Central memory CD8-positive, alpha-beta T cell (primary cell): ENCODE results near the gene SBSN.

Source experiments
- ATAC-seq: fragments of 150-1000 bp; cut with Tn5 transposase; replicated peaks from 2 replicates; pipeline ENCODE4 v1.10.0; 2022; ENCODE audit warnings: mild to moderate bottlenecking, moderate FRiP score, moderate number of reproducible peaks; ENCODE audit not compliant: poor library complexity, severe bottlenecking; ENCODE audit errors: extremely low read depth
- DNase-seq, 2 donors: peaks; one replicate each; pipeline ENCODE4 v3.0.0; 2021; ENCODE audit warnings: low spot score in 2 of 2
- H3K27ac Mint-ChIP-seq: one replicate; pipeline ENCODE4 v1.8.0; 2022; ENCODE audit warnings: low read depth, mild to moderate bottlenecking, moderate library complexity, mixed read lengths
- H3K27me3 Mint-ChIP-seq: one replicate; pipeline ENCODE4 v1.8.0; 2022; ENCODE audit warnings: mixed read lengths
- H3K36me3 Mint-ChIP-seq: one replicate; pipeline ENCODE4 v1.8.0; 2022; ENCODE audit warnings: mild to moderate bottlenecking, moderate library complexity, mixed read lengths; ENCODE audit not compliant: insufficient read depth
- H3K4me1 Mint-ChIP-seq: one replicate; pipeline ENCODE4 v1.8.0; 2022; ENCODE audit warnings: mixed read lengths
- H3K4me3 Mint-ChIP-seq: one replicate; pipeline ENCODE4 v1.8.0; 2022; ENCODE audit warnings: mild to moderate bottlenecking, moderate library complexity, mixed read lengths
- H3K9me3 Mint-ChIP-seq: one replicate; pipeline ENCODE4 v1.8.0; 2022; ENCODE audit warnings: mixed read lengths

SBSN gene

DNA sequence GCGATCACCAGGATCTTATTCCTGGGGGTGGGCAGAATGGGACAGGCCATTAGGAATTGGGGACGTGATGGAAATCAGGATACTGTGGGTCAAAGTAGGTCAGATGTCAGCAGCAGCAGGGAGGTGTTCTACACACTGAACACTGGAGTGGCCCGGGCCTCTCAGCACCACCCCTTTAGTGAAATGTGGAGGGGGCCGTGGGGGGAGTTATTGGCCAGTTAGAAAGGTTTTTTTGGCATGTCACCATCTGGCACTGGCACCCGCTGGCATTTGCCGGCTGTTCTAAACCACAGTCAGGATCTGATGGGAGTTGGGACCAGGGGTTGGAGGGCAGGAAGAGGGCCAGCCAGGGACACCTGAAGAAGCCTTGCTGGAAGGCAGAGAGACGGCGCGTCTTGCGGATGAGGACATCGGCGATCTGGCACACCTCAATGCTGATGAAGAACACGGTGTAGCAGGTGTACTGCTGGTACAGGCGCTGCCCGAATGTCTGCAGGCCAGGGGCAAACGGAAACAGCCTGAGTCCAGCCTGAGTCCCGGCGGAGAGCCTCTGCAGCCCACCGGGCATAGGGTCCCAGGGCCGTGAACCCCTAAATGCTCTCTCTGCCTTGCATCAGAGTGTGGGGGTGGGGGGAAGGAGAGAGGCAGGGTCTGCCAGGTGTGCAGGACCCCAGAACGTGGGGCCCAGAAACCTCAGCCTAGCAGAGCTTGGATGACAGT is 23.1 kb upstream of the SBSN start:
- H3K27ac Mint-ChIP-seq, result no peak overlapping the region
- no peaks in the 10 kb centered on the region for H3K9me3 Mint-ChIP-seq
- peaks cover 22% of the 10 kb centered on the region for H3K4me1 Mint-ChIP-seq
- no peak for ATAC-seq
- no peak for DNase-seq
- H3K36me3 Mint-ChIP-seq, result peaks cover 6% of the 10 kb centered on the region
- no peaks in the 10 kb centered on the region for H3K27me3 Mint-ChIP-seq
- H3K4me3 Mint-ChIP-seq, result no peak overlapping the region

DNA sequence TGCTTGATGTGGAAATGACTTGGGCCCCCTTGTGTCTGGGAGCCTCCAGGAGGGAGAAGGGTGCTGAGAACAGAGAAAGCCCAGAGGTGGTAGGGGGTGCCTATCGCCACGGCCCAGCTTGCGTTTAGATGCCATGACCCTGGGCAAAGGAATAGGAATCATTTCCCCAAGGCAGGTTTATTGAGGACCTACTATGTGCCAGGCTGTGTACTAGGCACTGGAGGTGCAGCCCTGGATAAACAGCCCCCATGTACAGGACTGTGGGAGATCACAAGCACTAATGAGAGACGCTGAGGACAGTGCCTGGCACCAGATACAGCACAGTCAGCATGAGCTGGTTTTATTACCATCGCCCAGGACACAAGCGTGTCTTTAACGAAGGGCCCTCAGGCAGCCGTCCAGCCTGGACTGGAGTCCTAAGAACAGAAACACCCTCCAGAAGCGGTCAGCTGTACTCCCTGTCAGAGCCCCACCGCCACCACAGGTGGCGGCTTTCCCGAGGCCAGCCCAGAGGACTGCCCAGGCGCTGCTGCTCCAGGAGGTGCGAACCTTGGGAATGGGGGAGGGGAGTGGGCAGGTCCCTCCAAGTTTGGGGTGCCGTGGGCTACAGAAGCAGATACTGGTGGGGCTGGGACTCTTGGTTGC is 21.9 kb upstream of the SBSN start:
- Mint-ChIP-seq H3K4me3 (no peak overlapping the region), H3K27ac (peak overlapping the region; percentile 26)
- no peak for ATAC-seq

DNA sequence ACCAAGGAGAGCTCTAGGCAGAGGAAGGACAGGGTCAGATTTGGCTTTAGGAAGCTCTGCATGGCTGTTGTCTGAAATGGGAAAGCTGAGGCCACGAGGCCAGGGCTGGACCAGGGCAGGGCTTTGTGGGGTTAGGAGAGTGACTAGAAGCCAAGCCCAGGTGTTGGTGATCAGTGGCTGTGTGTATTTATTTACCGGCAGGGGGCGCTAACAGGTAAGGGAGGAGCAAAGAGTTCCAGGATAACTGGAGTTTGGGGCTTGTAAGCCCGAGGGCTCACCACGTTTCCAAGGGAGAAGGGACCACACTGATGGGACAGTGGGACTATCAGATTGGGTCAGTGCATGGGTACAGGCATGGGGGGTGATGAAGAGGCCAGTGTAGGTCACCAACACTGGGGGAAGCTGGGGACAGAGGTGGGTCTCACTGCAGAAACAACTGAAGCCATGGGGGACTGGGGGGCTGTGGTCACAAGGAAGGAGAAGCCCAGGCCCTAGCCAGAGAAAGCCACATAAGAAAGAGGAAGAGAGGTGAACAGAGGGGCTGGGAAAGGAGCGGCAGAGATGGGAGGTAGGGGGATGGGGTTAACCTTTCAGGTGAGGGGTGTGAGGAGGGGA is 21.2 kb upstream of the SBSN start:
- Mint-ChIP-seq H3K27ac (peak overlapping the region; percentile 26), H3K4me1 (peaks cover 37% of the 10 kb centered on the region), H3K4me3 (no peak overlapping the region), H3K36me3 (peaks cover 8% of the 10 kb centered on the region), H3K27me3 (no peaks in the 10 kb centered on the region), H3K9me3 (no peaks in the 10 kb centered on the region)
- DNase-seq, result peak in 1 of 2 donors; percentile 28
- ATAC-seq, result no peak

More for the DNA sequence above, 21.9 kb upstream of the SBSN start:
- no peaks in the 10 kb centered on the region for H3K27me3 Mint-ChIP-seq
- H3K36me3 Mint-ChIP-seq, result peaks cover 8% of the 10 kb centered on the region
- no peak for DNase-seq
- peaks cover 30% of the 10 kb centered on the region for H3K4me1 Mint-ChIP-seq
- H3K9me3 Mint-ChIP-seq, result no peaks in the 10 kb centered on the region

DNA sequence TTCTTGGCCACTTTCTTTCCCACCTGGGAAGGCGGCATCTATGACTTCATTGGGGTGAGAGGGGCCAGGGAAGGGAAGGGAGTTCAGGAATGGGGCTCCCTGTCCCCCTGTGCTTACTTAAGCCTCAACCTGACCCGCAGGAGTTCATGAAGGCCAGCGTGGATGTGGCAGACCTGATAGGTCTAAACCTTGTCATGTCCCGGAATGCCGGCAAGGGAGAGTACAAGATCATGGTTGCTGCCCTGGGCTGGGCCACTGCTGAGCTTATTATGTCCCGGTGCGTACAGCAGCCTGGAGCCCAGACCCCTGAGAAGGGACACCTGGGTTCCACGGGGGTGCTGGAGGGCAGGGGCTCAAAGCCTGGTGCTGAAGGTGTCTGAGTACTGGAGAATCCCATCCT is 18.4 kb upstream of the SBSN start:
- Mint-ChIP-seq H3K27ac (peak overlapping the region; percentile 88), H3K4me3 (peak overlapping the region; percentile 88), H3K36me3 (peaks cover 6% of the 10 kb centered on the region), H3K27me3 (no peaks in the 10 kb centered on the region), H3K9me3 (no peaks in the 10 kb centered on the region), H3K4me1 (peaks cover 38% of the 10 kb centered on the region)
- no peak for ATAC-seq
- DNase-seq, result no peak

DNA sequence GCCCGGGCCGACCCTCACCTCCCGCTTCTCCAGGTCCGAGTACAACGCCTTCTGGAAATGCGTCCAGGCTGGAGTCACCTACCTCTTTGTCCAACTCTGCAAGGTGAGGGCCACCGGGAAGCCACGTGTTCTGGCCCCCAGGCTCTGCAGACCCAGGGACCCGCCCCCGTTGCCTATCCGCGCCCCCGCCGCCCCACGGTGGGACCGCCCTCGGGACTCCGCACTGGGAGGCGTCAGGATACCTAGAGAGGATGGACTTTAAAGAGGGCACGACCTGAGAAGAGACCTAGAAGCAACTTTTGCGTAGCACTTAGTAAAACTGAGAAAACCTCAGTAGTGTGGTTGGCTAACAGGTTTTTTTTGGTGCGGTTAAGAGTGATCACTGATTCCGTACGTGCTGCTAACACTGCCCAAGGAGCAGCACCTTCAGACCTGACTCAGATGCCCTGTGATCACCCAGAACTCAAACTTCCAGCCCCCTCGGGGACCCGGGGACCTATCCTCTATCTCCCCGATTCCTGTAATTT is 17.8 kb upstream of the SBSN start:
- Mint-ChIP-seq H3K36me3 (peaks cover 6% of the 10 kb centered on the region), H3K4me3 (peak overlapping the region; percentile 88), H3K27ac (peak overlapping the region; percentile 88), H3K9me3 (no peaks in the 10 kb centered on the region), H3K4me1 (peaks cover 38% of the 10 kb centered on the region), H3K27me3 (no peaks in the 10 kb centered on the region)
- DNase-seq (peak; percentile 30 to 36), ATAC-seq (peak; percentile 78)

DNA sequence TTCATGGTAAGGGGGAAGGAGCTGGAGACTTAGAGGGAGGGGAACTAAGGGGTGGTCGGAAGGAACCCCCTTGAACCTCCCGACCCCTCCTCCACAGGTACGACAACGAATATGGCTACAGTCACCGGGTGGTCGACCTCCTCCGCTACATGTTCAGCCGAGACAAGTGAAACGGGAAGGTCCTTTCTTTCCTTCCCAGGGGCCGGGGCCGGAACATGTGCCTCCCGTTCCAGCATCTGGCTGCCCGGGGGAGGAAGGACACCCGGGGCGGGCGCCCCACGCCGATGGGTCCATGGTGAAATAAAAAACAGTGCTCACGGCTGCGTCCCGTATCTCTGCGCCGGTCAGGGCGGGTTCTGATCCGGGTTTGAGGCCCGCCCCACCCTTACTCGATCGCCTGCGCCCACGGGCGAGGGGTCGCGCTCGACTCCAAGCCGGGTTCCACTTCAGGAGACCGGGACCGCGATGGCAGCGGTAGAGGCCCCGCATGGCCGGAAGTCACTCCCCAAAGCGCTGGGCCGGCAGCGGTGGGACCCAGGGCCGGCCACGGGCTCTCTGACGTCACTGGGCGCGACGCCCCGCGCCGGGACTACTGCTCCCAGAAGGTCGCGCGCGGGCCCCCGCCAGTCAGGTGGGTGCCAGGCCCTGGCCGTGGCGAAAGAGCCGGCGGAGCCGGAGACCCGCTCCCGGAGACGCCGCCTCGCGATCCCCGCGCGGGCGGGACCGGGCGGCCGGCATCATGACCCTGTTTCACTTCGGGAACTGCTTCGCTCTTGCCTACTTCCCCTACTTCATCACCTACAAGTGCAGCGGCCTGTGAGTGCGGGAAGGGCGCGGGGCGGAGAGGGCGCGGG is 17.1 kb upstream of the SBSN start, which contains the start of gene TMEM147:
Gene TMEM147, plus strand, starts transcription at position 626 of the 854 bp plus-strand sequence. Its CDS starts 114 bp downstream, at position 740.
- peak within 1 kb of the TSS; percentile 88 for H3K4me3 Mint-ChIP-seq
- DNase-seq (peak; percentile 50 to 60), ATAC-seq (peak; percentile 85)
- H3K4me1 Mint-ChIP-seq, result peaks cover 38% of the 10 kb centered on the region
- H3K9me3 Mint-ChIP-seq, result no peaks in the 10 kb centered on the region
- H3K27ac Mint-ChIP-seq, result peak within 1 kb of the TSS; percentile 88
- H3K27me3 Mint-ChIP-seq, result no peaks in the 10 kb centered on the region
- peaks cover 6% of the 10 kb centered on the region for H3K36me3 Mint-ChIP-seq

DNA sequence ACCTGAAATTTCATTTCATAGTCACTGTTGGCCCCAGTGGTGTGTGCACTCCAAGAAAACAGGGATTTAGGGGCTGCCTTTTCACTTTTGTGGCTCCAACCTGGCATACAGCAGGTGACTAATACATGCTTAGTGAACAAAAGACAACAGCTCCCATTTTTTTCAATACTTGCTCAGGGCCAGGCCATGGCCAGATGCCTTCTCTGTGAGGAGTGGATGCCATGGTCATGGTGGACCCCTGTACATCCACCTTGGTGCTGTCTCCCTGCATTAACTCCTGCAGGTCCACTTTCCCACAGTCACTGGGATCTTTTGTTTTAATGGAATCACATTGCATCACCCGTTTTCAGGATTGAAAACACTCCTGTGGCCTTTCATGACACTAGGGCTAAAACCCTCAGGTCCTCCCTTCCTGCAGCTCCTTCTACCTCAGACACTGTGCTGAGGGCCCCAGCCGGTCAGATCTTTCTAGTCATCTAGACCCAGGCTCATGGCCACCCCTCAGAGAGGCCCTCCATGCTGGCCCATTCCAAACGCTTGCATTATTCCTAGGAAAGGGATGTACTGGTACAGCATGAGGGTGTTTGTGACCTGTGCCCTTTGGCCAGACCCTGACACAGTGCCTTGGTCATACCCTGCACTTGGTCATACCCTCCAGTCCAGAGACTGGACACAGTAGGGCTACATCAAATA is 16.1 kb upstream of the SBSN start:
- Mint-ChIP-seq H3K27ac (peak overlapping the region; percentile 88), H3K36me3 (peaks cover 4% of the 10 kb centered on the region), H3K9me3 (no peaks in the 10 kb centered on the region), H3K4me3 (peak overlapping the region; percentile 88), H3K4me1 (peaks cover 36% of the 10 kb centered on the region), H3K27me3 (no peaks in the 10 kb centered on the region)
- DNase-seq (no peak), ATAC-seq (no peak)

DNA sequence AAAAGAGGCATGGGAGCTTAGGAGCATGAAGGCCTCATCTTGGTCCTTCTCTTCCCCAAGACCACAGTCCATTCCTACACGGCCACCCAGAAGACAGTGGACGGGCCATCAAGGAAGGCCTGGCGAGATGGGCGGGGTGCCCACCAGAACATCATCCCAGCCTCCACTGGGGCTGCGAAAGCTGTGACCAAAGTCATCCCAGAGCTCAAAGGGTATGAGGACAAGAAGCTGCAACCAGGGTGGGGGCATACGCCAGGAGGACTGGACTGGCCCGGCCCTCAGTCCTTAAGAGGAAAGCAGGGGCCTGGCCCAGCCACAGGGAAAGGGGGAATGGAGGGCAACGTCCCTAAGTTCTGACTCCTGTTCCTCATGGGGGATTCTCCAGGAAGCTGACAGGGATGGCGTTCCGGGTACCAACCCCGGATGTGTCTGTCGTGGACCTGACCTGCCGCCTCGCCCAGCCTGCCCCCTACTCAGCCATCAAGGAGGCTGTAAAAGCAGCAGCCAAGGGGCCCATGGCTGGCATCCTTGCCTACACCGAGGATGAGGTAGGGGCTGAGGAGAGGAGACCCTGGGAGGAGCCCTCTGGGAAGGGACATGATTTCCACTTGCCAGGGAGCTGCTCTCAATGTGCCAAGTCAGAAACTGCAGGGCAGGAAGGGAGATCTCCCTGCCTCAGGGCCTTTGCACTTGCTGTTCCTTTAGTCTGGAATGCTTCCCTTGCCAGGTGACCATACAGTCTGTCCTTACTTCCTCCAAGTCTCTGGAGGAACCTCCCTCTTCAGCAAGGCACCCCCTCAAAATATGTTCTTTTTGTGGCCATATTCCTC is 15.4 kb upstream of the SBSN start:
- peaks cover 4% of the 10 kb centered on the region for H3K36me3 Mint-ChIP-seq
- no peaks in the 10 kb centered on the region for H3K27me3 Mint-ChIP-seq
- peaks cover 28% of the 10 kb centered on the region for H3K4me1 Mint-ChIP-seq
- H3K4me3 Mint-ChIP-seq, result no peak overlapping the region
- ATAC-seq (no peak), DNase-seq (no peak)
- no peak overlapping the region for H3K27ac Mint-ChIP-seq
- no peaks in the 10 kb centered on the region for H3K9me3 Mint-ChIP-seq

DNA sequence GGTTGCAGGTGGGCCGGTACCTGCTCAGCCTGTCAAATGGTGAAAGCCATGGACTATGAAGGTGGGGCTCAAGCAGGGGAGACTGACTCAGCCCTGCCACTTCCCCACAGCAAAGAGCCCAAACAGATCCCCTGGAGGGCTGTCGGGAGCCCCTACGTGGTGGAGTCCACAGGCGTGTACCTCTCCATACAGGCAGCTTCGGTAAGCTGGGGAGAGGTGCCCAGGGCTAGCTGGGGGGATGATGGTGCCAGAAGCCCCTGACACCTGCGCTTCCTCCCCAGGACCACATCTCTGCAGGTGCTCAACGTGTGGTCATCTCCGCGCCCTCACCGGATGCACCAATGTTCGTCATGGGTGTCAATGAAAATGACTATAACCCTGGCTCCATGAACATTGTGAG is 14.1 kb upstream of the SBSN start:
- Mint-ChIP-seq H3K27me3 (no peaks in the 10 kb centered on the region), H3K27ac (no peak overlapping the region), H3K36me3 (peaks cover 4% of the 10 kb centered on the region), H3K9me3 (no peaks in the 10 kb centered on the region), H3K4me1 (peaks cover 25% of the 10 kb centered on the region), H3K4me3 (no peak overlapping the region)
- no peak for ATAC-seq
- no peak for DNase-seq

DNA sequence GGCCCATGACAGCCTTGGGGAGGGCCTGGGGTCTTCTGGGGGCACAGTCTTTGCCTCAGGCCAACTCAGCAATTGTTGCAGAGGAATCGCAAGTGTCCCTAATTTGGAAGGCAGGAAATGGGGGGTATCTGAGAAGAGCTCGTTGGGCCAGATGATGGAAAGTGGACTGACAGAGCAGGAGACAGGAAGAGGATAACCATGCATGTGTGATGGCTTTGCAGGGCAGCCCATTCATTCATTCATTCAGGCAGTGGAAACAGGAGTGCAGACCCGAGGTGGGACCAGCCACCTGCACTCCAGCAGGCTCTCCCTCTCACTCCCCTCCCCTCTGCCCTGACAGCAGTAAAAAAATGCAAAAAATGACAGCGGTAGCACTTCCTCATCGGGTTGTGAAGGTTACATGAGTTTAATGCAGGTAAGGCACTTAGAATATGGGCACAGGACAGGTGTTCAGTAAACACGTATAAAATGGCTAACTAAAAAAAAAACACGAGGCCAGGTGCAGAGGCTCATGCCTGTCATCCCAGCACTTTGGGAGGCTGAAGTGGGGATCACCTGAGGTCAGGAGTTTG is 12.3 kb upstream of the SBSN start:
- H3K27me3 Mint-ChIP-seq, result no peaks in the 10 kb centered on the region

DNA sequence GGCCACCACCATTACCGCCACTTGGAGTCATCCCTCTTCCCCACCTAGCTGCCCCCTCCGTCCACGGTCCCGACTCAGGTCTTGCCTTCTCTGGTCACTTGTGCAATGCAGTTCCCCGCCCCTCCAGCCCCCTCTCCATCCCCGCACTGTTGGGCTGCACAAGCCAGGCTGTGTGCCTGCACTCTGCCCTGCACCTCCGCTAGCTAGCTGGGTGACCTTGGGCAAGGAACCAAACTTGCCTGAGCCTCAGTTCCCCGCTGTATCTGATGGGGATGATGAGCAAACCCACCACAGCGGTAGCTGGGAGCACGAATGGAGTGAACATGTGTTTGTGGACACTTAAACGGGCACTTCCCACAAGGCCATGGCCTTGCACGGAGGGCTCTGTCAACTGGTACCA is 11.7 kb upstream of the SBSN start:
- no peaks in the 10 kb centered on the region for H3K36me3 Mint-ChIP-seq
- H3K9me3 Mint-ChIP-seq, result no peaks in the 10 kb centered on the region
- no peak for DNase-seq

More for the DNA sequence above, 12.3 kb upstream of the SBSN start:
- H3K4me1 Mint-ChIP-seq, result peaks cover 9% of the 10 kb centered on the region
- H3K36me3 Mint-ChIP-seq, result no peaks in the 10 kb centered on the region
- no peak overlapping the region for H3K27ac Mint-ChIP-seq
- DNase-seq (no peak), ATAC-seq (no peak)
- no peak overlapping the region for H3K4me3 Mint-ChIP-seq
- no peaks in the 10 kb centered on the region for H3K9me3 Mint-ChIP-seq

More for the DNA sequence above, 11.7 kb upstream of the SBSN start:
- peaks cover 7% of the 10 kb centered on the region for H3K4me1 Mint-ChIP-seq
- peaks cover 4% of the 10 kb centered on the region for H3K27me3 Mint-ChIP-seq
- no peak overlapping the region for H3K27ac Mint-ChIP-seq
- no peak overlapping the region for H3K4me3 Mint-ChIP-seq
- ATAC-seq, result no peak
